ENCODE measurements around the gene CCNL2. TPM values are rescaled to one million over a fixed set of nuclear protein-coding genes. Genes with fewer than 3 reads are reported as not detected.

CCNL2 gene
- total and polyA plus RNA-seq, 2 donors (not counting 1 experiment from before 2014, with no cell fraction given) = 263 to 347 TPM

GRCh38 chr1:1439546-1440261 is 40.6 kb upstream of the CCNL2 start:
- ATAC-seq (ENCODE audit: low read depth) (no peak), DNase-seq (no peak)
- no peak for TF ChIP-seq EZH2 (IDR thresholded peaks at IDR 0.05; ENCODE audit: borderline replicate concordance, insufficient read depth, low read depth, low read length, poor library complexity, severe bottlenecking)
- TF ChIP-seq CTCF (IDR thresholded peaks at IDR 0.05) = no peak
- Histone ChIP-seq H3K9ac (ENCODE audit: low read length) (no peak overlapping the region), H3K36me3 (replicated peaks in 1 of 2; ENCODE audit: control extremely low read depth in 1 of 2, control insufficient read depth in 1 of 2, extremely low read depth in 1 of 2, insufficient read depth in 2 of 2, low read length in 1 of 2) (no peaks in the 10 kb centered on the region), H4K20me1 (ENCODE audit: control insufficient read depth, insufficient read depth, low read length, poor library complexity, severe bottlenecking) (no peaks in the 10 kb centered on the region), H3K4me3 (ENCODE audit: control extremely low read depth in 1 of 5, extremely low read depth in 1 of 5, insufficient read depth in 1 of 5, low read depth in 2 of 5, low read length in 4 of 5) (no peak overlapping the region), H3K4me1 (ENCODE audit: control insufficient read depth in 2 of 2, insufficient read depth in 2 of 2, low read length in 2 of 2) (peaks cover 20 to 27% of the 10 kb centered on the region in 2 donors), H3K27me3 (replicated peaks in 1 of 4; ENCODE audit: control extremely low read depth in 1 of 4, control insufficient read depth in 3 of 4, insufficient read depth in 4 of 4, low read length in 3 of 4) (peaks cover 0 to 45% (median 23%) of the 10 kb centered on the region in 4 experiments), H3K79me2 (ENCODE audit: control insufficient read depth, insufficient read depth, low read length) (no peaks in the 10 kb centered on the region), H3K9me3 (ENCODE audit: control extremely low read depth in 1 of 3, control insufficient read depth in 2 of 3, insufficient read depth in 1 of 3, low read length in 2 of 3) (peaks cover 0 to 14% (median 0%) of the 10 kb centered on the region in 3 donors), H3K4me2 (replicated peaks; ENCODE audit: low read depth, low read length, poor library complexity, severe bottlenecking) (no peak overlapping the region), H3K27ac (ENCODE audit: low read length in 2 of 2) (no peak overlapping the region), H2AFZ (ENCODE audit: insufficient read depth, low read depth, low read length, poor library complexity, severe bottlenecking) (no peak overlapping the region)
- Mint-ChIP-seq H3K27ac (no peak overlapping the region), H3K27me3 (peaks cover 22% of the 10 kb centered on the region), H3K9me3 (ENCODE audit: insufficient read depth) (no peaks in the 10 kb centered on the region), H3K4me3 (no peak overlapping the region), H3K4me1 (peaks cover 15% of the 10 kb centered on the region)
- POLR2A ChIA-PET = interaction anchor here (1.4 kb wide), 1 partner anchor 14 kb away, joined by 3 read pairs; a partner anchor contains a TSS
- intact Hi-C loops (cut with micrococcal nuclease) = loop anchor here (2.0 kb wide), 1 partner anchor 33 kb away; the partner anchor contains the start of gene MRPL20
- CTCF ChIA-PET = interaction anchor here (0.6 to 2.5 kb wide), 4 partner anchors 11 to 455 kb away, joined by 3 to 9 read pairs (median 5); no protein-coding TSS in a partner anchor
- 91% methylated on average over 67 of the region's 82 CpGs for WGBS (ENCODE audit: insufficient coverage)
